Stimulated activated CD4-positive, alpha-beta T cell treated with anti-CD3 and anti-CD28 coated beads, TNF-alpha, amount 100 ng/mL, for 1 hour (primary cell): ENCODE results near the gene BBS4.

Source experiments
- DNase-seq, 3 donors: peaks; one replicate each; pipeline ENCODE4 v3.0.0-alpha.2; 2020; ENCODE audit warnings: low read depth in 3 of 3, low spot score in 1 of 3

Gene BBS4

GRCh38 chr15:72760590-72761260 lies 74.7 kb downstream of the BBS4 start:
- no peak for DNase-seq

GRCh38 chr15:72764656-72765055 lies 78.6 kb downstream of the BBS4 start:
- no peak for DNase-seq

GRCh38 chr15:72766025-72766424 lies 80.0 kb downstream of the BBS4 start:
- DNase-seq = no peak

- no peak for DNase-seq
These were observed 80.8 kb downstream of the BBS4 start for GRCh38 chr15:72766780-72767179.

- DNase-seq = no peak
These were observed 84.8 kb downstream of the BBS4 start for GRCh38 chr15:72770673-72771328.

- no peak for DNase-seq
These were observed 85.3 kb downstream of the BBS4 start for GRCh38 chr15:72771329-72771725.

GRCh38 chr15:72774696-72775383 lies 88.8 kb downstream of the BBS4 start:
- no peak for DNase-seq

- DNase-seq = no peak
These were observed 92.8 kb downstream of the BBS4 start for GRCh38 chr15:72778796-72779195.

GRCh38 chr15:72781631-72782030 lies 95.6 kb downstream of the BBS4 start:
- no peak for DNase-seq

GRCh38 chr15:72782274-72783003 lies 96.4 kb downstream of the BBS4 start:
- no peak for DNase-seq

GRCh38 chr15:72783004-72783639 lies 97.1 kb downstream of the BBS4 start:
- DNase-seq = peak in 1 of 3 donors; percentile 17

GRCh38 chr15:72783640-72784455 lies 97.8 kb downstream of the BBS4 start, which contains the start of gene ADPGK:
Gene ADPGK (minus strand): TSS chr15:72783758. CDS start chr15:72783691, 67 bp downstream.
- peak; percentile 82 to 95 (median 93) for DNase-seq

- no peak for DNase-seq
These were observed 98.5 kb downstream of the BBS4 start for GRCh38 chr15:72784456-72784876.

GRCh38 chr15:72785432-72785831 lies 99.4 kb downstream of the BBS4 start:
- no peak for DNase-seq

- no peak for DNase-seq
These were observed 99.8 kb downstream of the BBS4 start for GRCh38 chr15:72785841-72786240.

GRCh38 chr15:72786242-72786641 lies 100.2 kb downstream of the BBS4 start:
- no peak for DNase-seq

GRCh38 chr15:72786676-72787345 lies 100.8 kb downstream of the BBS4 start:
- DNase-seq = no peak

- no peak for DNase-seq
These were observed 101.5 kb downstream of the BBS4 start for GRCh38 chr15:72787526-72787925.
